HEK293 (cell line): Measurements from ENCODE around the gene RHPN2.

Source experiments
- CTCF ChIP-seq: fragments of 450-650 bp; formaldehyde crosslinking; IDR thresholded peaks from 2 replicates; pipeline ENCODE4 v1.5.1; 2016; ENCODE audit warnings: missing biosample characterization, missing genetic modification characterization
- GLI4 ChIP-seq: fragments of 450-650 bp; formaldehyde crosslinking; IDR thresholded peaks from 2 replicates; pipeline ENCODE4 v1.5.1; 2016; ENCODE audit warnings: missing biosample characterization, missing genetic modification characterization
- HOXD13 ChIP-seq: sonication (generic); formaldehyde crosslinking; IDR thresholded peaks from 2 replicates; pipeline ENCODE4 v1.8.0; 2022; ENCODE audit warnings: missing genetic modification reagents, borderline replicate concordance
- KLF1 ChIP-seq: fragments of 450-650 bp; formaldehyde crosslinking; IDR thresholded peaks from 2 replicates; pipeline ENCODE4 v1.5.1; 2016; ENCODE audit warnings: missing biosample characterization, missing genetic modification characterization
- KLF10 ChIP-seq: fragments of 450-650 bp; IDR thresholded peaks from 2 replicates; pipeline ENCODE4 v1.5.1; 2018; ENCODE audit warnings: missing biosample characterization, mild to moderate bottlenecking, missing genetic modification characterization
- PRDM6 ChIP-seq: fragments of 450-650 bp; formaldehyde crosslinking; IDR thresholded peaks from 2 replicates; pipeline ENCODE4 v1.5.1; 2017; ENCODE audit warnings: missing biosample characterization, missing genetic modification characterization
- RBAK ChIP-seq: fragments of 450-650 bp; formaldehyde crosslinking; IDR thresholded peaks from 2 replicates; pipeline ENCODE4 v1.5.1; 2016; ENCODE audit warnings: missing biosample characterization, missing genetic modification characterization
- SP3 ChIP-seq: fragments of 450-650 bp; formaldehyde crosslinking; IDR thresholded peaks from 2 replicates; pipeline ENCODE4 v1.5.1; 2016; ENCODE audit warnings: missing biosample characterization, missing genetic modification characterization
- TRIM28 ChIP-seq: IDR thresholded peaks from 2 replicates; pipeline ENCODE4 v1.6.1; 2011; ENCODE audit warnings: low read length, control low read depth, borderline replicate concordance
- WT1 ChIP-seq: fragments of 450-650 bp; formaldehyde crosslinking; IDR thresholded peaks from 2 replicates; pipeline ENCODE4 v1.5.1; 2016; ENCODE audit warnings: missing biosample characterization, missing genetic modification characterization
- ZBTB7A ChIP-seq: fragments of 450-650 bp; formaldehyde crosslinking; IDR thresholded peaks from 2 replicates; pipeline ENCODE4 v1.5.1; 2016; ENCODE audit warnings: low read depth, missing biosample characterization, missing genetic modification characterization
- ZNF16 ChIP-seq: fragments of 450-650 bp; formaldehyde crosslinking; IDR thresholded peaks from 2 replicates; pipeline ENCODE4 v1.5.1; 2016; ENCODE audit warnings: low read depth, missing biosample characterization, missing genetic modification characterization
- ZNF214 ChIP-seq: fragments of 450-650 bp; formaldehyde crosslinking; IDR thresholded peaks from 2 replicates; pipeline ENCODE4 v1.5.1; 2017; ENCODE audit warnings: missing biosample characterization, mild to moderate bottlenecking, missing genetic modification characterization, borderline replicate concordance
- ZNF221 ChIP-seq: fragments of 450-650 bp; formaldehyde crosslinking; IDR thresholded peaks from 2 replicates; pipeline ENCODE4 v1.5.1; 2017; ENCODE audit warnings: missing biosample characterization, missing genetic modification characterization, borderline replicate concordance
- ZNF23 ChIP-seq: fragments of 450-650 bp; formaldehyde crosslinking; IDR thresholded peaks from 2 replicates; pipeline ENCODE4 v1.5.1; 2016; ENCODE audit warnings: missing biosample characterization, missing genetic modification characterization, borderline replicate concordance
- ZNF239 ChIP-seq: fragments of 450-650 bp; formaldehyde crosslinking; IDR thresholded peaks from 2 replicates; pipeline ENCODE4 v1.5.1; 2016; ENCODE audit warnings: missing biosample characterization, missing genetic modification characterization
- ZNF248 ChIP-seq: fragments of 450-650 bp; formaldehyde crosslinking; IDR thresholded peaks from 2 replicates; pipeline ENCODE4 v1.5.1; 2017; ENCODE audit warnings: missing biosample characterization, missing genetic modification characterization
- ZNF354C ChIP-seq: fragments of 450-650 bp; formaldehyde crosslinking; IDR thresholded peaks from 2 replicates; pipeline ENCODE4 v1.5.1; 2016; ENCODE audit warnings: missing biosample characterization, missing genetic modification characterization, low read depth, borderline replicate concordance
- ZNF391 ChIP-seq: fragments of 450-650 bp; formaldehyde crosslinking; IDR thresholded peaks from 2 replicates; pipeline ENCODE4 v1.5.1; 2016; ENCODE audit warnings: low read depth, missing biosample characterization, missing genetic modification characterization, borderline replicate concordance
- ZNF426 ChIP-seq: fragments of 450-650 bp; formaldehyde crosslinking; IDR thresholded peaks from 2 replicates; pipeline ENCODE4 v1.5.1; 2017; ENCODE audit warnings: missing biosample characterization, missing genetic modification characterization, mild to moderate bottlenecking, inconsistent platforms, moderate library complexity
- ZNF433 ChIP-seq: fragments of 450-650 bp; formaldehyde crosslinking; IDR thresholded peaks from 2 replicates; pipeline ENCODE4 v1.5.1; 2016; ENCODE audit warnings: missing biosample characterization, missing genetic modification characterization, low read depth
- ZNF530 ChIP-seq: fragments of 450-650 bp; formaldehyde crosslinking; IDR thresholded peaks from 2 replicates; pipeline ENCODE4 v1.5.1; 2016; ENCODE audit warnings: low read depth, missing biosample characterization, missing genetic modification characterization
- ZNF548 ChIP-seq: fragments of 450-650 bp; formaldehyde crosslinking; IDR thresholded peaks from 2 replicates; pipeline ENCODE4 v1.5.1; 2016; ENCODE audit warnings: missing biosample characterization, missing genetic modification characterization
- ZNF549 ChIP-seq: fragments of 450-650 bp; IDR thresholded peaks from 2 replicates; pipeline ENCODE4 v1.5.1; 2018; ENCODE audit warnings: missing biosample characterization, missing genetic modification characterization, mild to moderate bottlenecking, inconsistent platforms, moderate library complexity
- ZNF626 ChIP-seq: fragments of 450-650 bp; sonication (Bioruptor Pico); formaldehyde crosslinking; IDR thresholded peaks from 2 replicates; pipeline ENCODE4 v1.5.1; 2018; ENCODE audit warnings: missing biosample characterization, missing genetic modification characterization, inconsistent platforms
- ZNF629 ChIP-seq: fragments of 450-650 bp; formaldehyde crosslinking; IDR thresholded peaks from 2 replicates; pipeline ENCODE4 v1.5.1; 2017; ENCODE audit warnings: missing biosample characterization, missing genetic modification characterization
- ZNF677 ChIP-seq: fragments of 450-650 bp; IDR thresholded peaks from 2 replicates; pipeline ENCODE4 v1.5.0; 2018; ENCODE audit warnings: missing biosample characterization, mild to moderate bottlenecking, missing genetic modification characterization, moderate library complexity
- ZNF777 ChIP-seq: fragments of 450-650 bp; formaldehyde crosslinking; IDR thresholded peaks from 2 replicates; pipeline ENCODE4 v1.5.1; 2017; ENCODE audit warnings: missing biosample characterization, missing genetic modification characterization, borderline replicate concordance
- ZNF837 ChIP-seq: fragments of 450-650 bp; formaldehyde crosslinking; IDR thresholded peaks from 2 replicates; pipeline ENCODE4 v1.5.1; 2016; ENCODE audit warnings: missing biosample characterization, missing genetic modification characterization
- ZSCAN23 ChIP-seq: fragments of 450-650 bp; formaldehyde crosslinking; IDR thresholded peaks from 2 replicates; pipeline ENCODE4 v1.5.1; 2016; ENCODE audit warnings: missing biosample characterization, missing genetic modification characterization
- ZSCAN30 ChIP-seq: fragments of 450-650 bp; IDR thresholded peaks from 2 replicates; pipeline ENCODE4 v1.5.1; 2018; ENCODE audit warnings: missing biosample characterization, mild to moderate bottlenecking, missing genetic modification characterization, moderate library complexity
- ZSCAN5A ChIP-seq: fragments of 450-650 bp; formaldehyde crosslinking; IDR thresholded peaks from 2 replicates; pipeline ENCODE4 v1.5.1; 2016; ENCODE audit warnings: missing biosample characterization, missing genetic modification characterization
- TF ChIP-seq, protein P1 (sequence below): fragments of 450-650 bp; formaldehyde crosslinking; IDR thresholded peaks from 2 replicates; pipeline ENCODE4 v1.5.1; 2016; ENCODE audit warnings: missing biosample characterization, missing genetic modification characterization

Gene RHPN2

GRCh38 chr19:32971715-32972540 is 92.8 kb downstream of the RHPN2 start, which contains the start of the genes CEP89 and FAAP24 (continued):
- TF ChIP-seq ZSCAN30 (tag by site-specific recombination) (peak; percentile 100), ZNF214 (no peak), GLI4 (no peak; the same call in 1 of the 2 replicates), ZNF629 (peak; percentile 76), TRIM28 (0 out of 2 replicates have a peak, but pooled peaks have one; percentile 17), ZNF426 (no peak), ZNF248 (no peak), ZNF530 (tag by site-specific recombination) (no peak), ZNF626 (tag by site-specific recombination) (no peak), PRDM6 (tag by site-specific recombination) (no peak), ZNF777 (tag by site-specific recombination) (no peak), ZNF677 (tag by site-specific recombination) (no peak), ZSCAN23 (tag by site-specific recombination) (peak; percentile 74), KLF1 (peak; percentile 94), ZNF16 (no peak), ZNF239 (0 out of 2 replicates have a peak, but pooled peaks have one; percentile 57), WT1 (tag by site-specific recombination) (peak; percentile 31), ZNF433 (tag by site-specific recombination) (no peak), SP3 (tag by site-specific recombination) (peak; percentile 99), RBAK (tag by site-specific recombination) (no peak; the same call in 1 of the 2 replicates), KLF10 (tag by site-specific recombination) (peak; percentile 82), ZNF354C (tag by site-specific recombination) (no peak), ZNF837 (tag by site-specific recombination) (no peak), ZNF23 (tag by site-specific recombination) (no peak), ZBTB7A (peak; percentile 87), ZNF548 (no peak), ZSCAN5A (peak; percentile 51), ZNF391 (tag by site-specific recombination) (0 out of 2 replicates have a peak, but pooled peaks have one; percentile 56), ZNF549 (tag by site-specific recombination) (no peak), HOXD13 (CRISPR knock-in tag) (no peak), CTCF (tag by site-specific recombination) (peak; percentile 56; the same call in 1 of the 2 replicates), ZNF221 (no peak)
- TF ChIP-seq, protein P1, sequence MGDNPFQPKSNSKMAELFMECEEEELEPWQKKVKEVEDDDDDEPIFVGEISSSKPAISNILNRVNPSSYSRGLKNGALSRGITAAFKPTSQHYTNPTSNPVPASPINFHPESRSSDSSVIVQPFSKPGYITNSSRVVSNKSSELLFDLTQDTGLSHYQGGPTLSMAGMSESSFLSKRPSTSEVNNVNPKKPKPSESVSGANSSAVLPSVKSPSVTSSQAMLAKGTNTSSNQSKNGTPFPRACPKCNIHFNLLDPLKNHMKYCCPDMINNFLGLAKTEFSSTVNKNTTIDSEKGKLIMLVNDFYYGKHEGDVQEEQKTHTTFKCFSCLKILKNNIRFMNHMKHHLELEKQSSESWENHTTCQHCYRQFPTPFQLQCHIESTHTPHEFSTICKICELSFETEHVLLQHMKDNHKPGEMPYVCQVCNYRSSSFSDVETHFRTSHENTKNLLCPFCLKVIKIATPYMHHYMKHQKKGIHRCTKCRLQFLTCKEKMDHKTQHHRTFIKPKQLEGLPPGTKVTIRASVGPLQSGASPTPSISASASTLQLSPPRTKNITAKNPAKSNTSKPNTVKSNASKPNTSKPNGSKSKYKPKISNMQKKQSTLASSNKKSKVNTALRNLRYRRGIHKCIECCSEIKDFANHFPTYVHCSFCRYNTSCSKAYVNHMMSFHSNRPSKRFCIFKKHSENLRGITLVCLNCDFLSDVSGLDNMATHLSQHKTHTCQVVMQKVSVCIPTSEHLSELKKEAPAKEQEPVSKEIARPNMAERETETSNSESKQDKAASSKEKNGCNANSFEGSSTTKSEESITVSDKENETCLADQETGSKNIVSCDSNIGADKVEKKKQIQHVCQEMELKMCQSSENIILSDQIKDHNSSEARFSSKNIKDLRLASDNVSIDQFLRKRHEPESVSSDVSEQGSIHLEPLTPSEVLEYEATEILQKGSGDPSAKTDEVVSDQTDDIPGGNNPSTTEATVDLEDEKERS (tag by site-specific recombination), result peak; percentile 78; the same call in 1 of the 2 replicates
